Activated CD4-positive, alpha-beta T cell treated with anti-CD3 and anti-CD28 coated beads for 36 hours (primary cell): ENCODE results near the gene HNRNPM. TPM values are rescaled to one million over a fixed set of nuclear protein-coding genes. Genes with fewer than 3 reads are reported as not detected.

Source experiments
- total RNA-seq, 2 experiments: library from RNA; stranded (reverse); gene quantifications; one replicate each; pipeline ENCODE4 v1.2.3, GENCODE V29; 2021

Gene HNRNPM
- total RNA-seq, 2 experiments from 2014 or later = 250 to 304 TPM

Other genes starting within 250 kb of the HNRNPM start
- 10 to 100 TPM; 21.2 to 21.8 TPM for gene CERS4, start 235.6 kb upstream of the HNRNPM start, total RNA-seq
- gene CD320, start 136.6 kb upstream of the HNRNPM start, total RNA-seq = 10 to 100 TPM; 39.9 to 41.4 TPM
- gene NDUFA7, start 123.6 kb upstream of the HNRNPM start, total RNA-seq = 100 to 1,000 TPM in 1 of 2 experiments, 10 to 100 TPM in 1; 90.9 to 112 TPM
- 1,000 to 10,000 TPM; 1,994 to 2,316 TPM for gene RPS28, start 123.5 kb upstream of the HNRNPM start, total RNA-seq
- 1 to 10 TPM in 1 of 2 experiments, under 1 TPM in 1; 0.98 to 1.1 TPM for gene KANK3, start 101.7 kb upstream of the HNRNPM start, total RNA-seq
- gene ANGPTL4, start 80.8 kb upstream of the HNRNPM start, total RNA-seq = 1 to 10 TPM; 7.4 to 7.9 TPM
- 10 to 100 TPM; 74.3 to 93.4 TPM for gene RAB11B, start 54.6 kb upstream of the HNRNPM start, total RNA-seq
- gene MARCHF2, start 31.7 kb upstream of the HNRNPM start, total RNA-seq = 10 to 100 TPM in 1 of 2 experiments, 1 to 10 TPM in 1; 9.1 to 10.1 TPM
- 1 to 10 TPM in 1 of 2 experiments, under 1 TPM in 1; 0.90 to 1.1 TPM for gene PRAM1, start 57.7 kb downstream of the HNRNPM start, total RNA-seq
- 10 to 100 TPM; 21.0 to 23.7 TPM for gene ZNF414, start 69.2 kb downstream of the HNRNPM start, total RNA-seq
- 10 to 100 TPM; 13.7 to 18.3 TPM for gene MYO1F, start 132.5 kb downstream of the HNRNPM start, total RNA-seq
- gene ADAMTS10, start 165.7 kb downstream of the HNRNPM start, total RNA-seq = 1 to 10 TPM; 4.5 to 5.0 TPM
- not detected for gene NFILZ, start 185.7 kb downstream of the HNRNPM start, total RNA-seq